B cell (primary cell): ENCODE measurements around the gene CD53. TPM values are rescaled to one million over a fixed set of nuclear protein-coding genes. Genes with fewer than 3 reads are reported as not detected.

Source experiments
- ATAC-seq: fragments of 200-7000 bp; cut with Tn5 transposase; one replicate; pipeline ENCODE4 v1.10.0; 2021; ENCODE audit warnings: low read depth, mild to moderate bottlenecking, moderate number of reproducible peaks, moderate library complexity
- CTCF ChIA-PET: fragments of 350-600 bp; sonication (Branson Sonifier 250); formaldehyde crosslinking; loops from one replicate; lab custom pipeline; 2021; ENCODE audit warnings: antibody characterized with exemption, inconsistent platforms; lab: Charles Lee
- POLR2A ChIA-PET: fragments of 350-600 bp; sonication (Branson Sonifier 250); formaldehyde crosslinking; loops from one replicate; lab custom pipeline; 2021; ENCODE audit warnings: antibody characterized with exemption; lab: Charles Lee
- DNase-seq: peaks from one replicate; pipeline ENCODE4 v3.0.0; 2013
- H2AFZ ChIP-seq: 2 replicates; pipeline ENCODE4 v1.6.1; 2012; ENCODE audit warnings: mild to moderate bottlenecking, low read depth, low read length; ENCODE audit not compliant: insufficient read depth, poor library complexity, severe bottlenecking
- H3K27ac ChIP-seq, 2 donors: 1 replicate in 1 of 2; 2 replicates in 1 of 2; pipeline ENCODE4 v1.5.1; 2012 to 2013; ENCODE audit warnings: low read length in 2 of 2, mild to moderate bottlenecking in 2 of 2, moderate library complexity in 1 of 2
- H3K27me3 ChIP-seq, 4 experiments: fragments of 200-600 bp in 1 of 4; sonication (generic) in 1 of 4; replicated peaks in 1 of 4; 1 replicate in 2 of 4; 2 replicates in 2 of 4; pipeline versions ENCODE4 v1.6.1 to v1.7.0; 2013 to 2016; ENCODE audit warnings: low read length in 3 of 4, mild to moderate bottlenecking in 2 of 4, mixed read lengths in 1 of 4, moderate library complexity in 1 of 4; ENCODE audit not compliant: insufficient read depth in 4 of 4, control insufficient read depth in 3 of 4; ENCODE audit errors: control extremely low read depth in 1 of 4
- H3K36me3 ChIP-seq, 2 experiments: replicated peaks in 1 of 2; 1 replicate in 1 of 2; 2 replicates in 1 of 2; pipeline versions ENCODE4 v1.6.1 to v1.7.1; 2013; ENCODE audit warnings: low read length in 1 of 2; ENCODE audit not compliant: insufficient read depth in 2 of 2, control insufficient read depth in 1 of 2; ENCODE audit errors: control extremely low read depth in 1 of 2, extremely low read depth in 1 of 2
- H3K4me1 ChIP-seq, 2 donors: fragments of 200-600 bp in 1 of 2; sonication (generic) in 1 of 2; 1 replicate in 1 of 2; 2 replicates in 1 of 2; pipeline versions ENCODE4 v1.5.1 to v1.6.1; 2013 to 2017; ENCODE audit warnings: low read length in 2 of 2; ENCODE audit not compliant: control insufficient read depth in 2 of 2, insufficient read depth in 2 of 2
- H3K4me2 ChIP-seq: replicated peaks from 2 replicates; pipeline ENCODE3; 2012; ENCODE audit warnings: mild to moderate bottlenecking, low read depth, low read length; ENCODE audit not compliant: poor library complexity, severe bottlenecking
- H3K4me3 ChIP-seq, 5 experiments: fragments of 200-600 bp in 1 of 5; sonication (generic) in 1 of 5; 1 replicate in 3 of 5; 2 replicates in 2 of 5; pipeline versions ENCODE4 v1.5.1 to v1.7.0; 2011 to 2016; ENCODE audit warnings: low read length in 4 of 5, mild to moderate bottlenecking in 4 of 5, low read depth in 2 of 5, control low read depth in 1 of 5, moderate library complexity in 1 of 5; ENCODE audit not compliant: insufficient read depth in 1 of 5; ENCODE audit errors: control extremely low read depth in 1 of 5, extremely low read depth in 1 of 5
- H3K79me2 ChIP-seq: fragments of 200-600 bp; sonication (generic); one replicate; pipeline ENCODE4 v1.6.0; 2016; ENCODE audit warnings: low read length; ENCODE audit not compliant: control insufficient read depth, insufficient read depth
- H3K9ac ChIP-seq: fragments of 200-600 bp; sonication (generic); 2 replicates; pipeline ENCODE4 v1.6.1; 2017; ENCODE audit warnings: mild to moderate bottlenecking, low read length, moderate library complexity
- H3K9me3 ChIP-seq, 3 donors: one replicate each; pipeline versions ENCODE4 v1.6.1 to v1.7.1; 2013; ENCODE audit warnings: low read length in 2 of 3; ENCODE audit not compliant: control insufficient read depth in 2 of 3, insufficient read depth in 1 of 3; ENCODE audit errors: control extremely low read depth in 1 of 3
- H4K20me1 ChIP-seq: 2 replicates; pipeline ENCODE4 v1.6.0; 2012; ENCODE audit warnings: mild to moderate bottlenecking, low read length; ENCODE audit not compliant: insufficient read depth, control insufficient read depth, poor library complexity, severe bottlenecking
- H3K27ac Mint-ChIP-seq: one replicate; pipeline ENCODE4 v1.8.0; 2021; ENCODE audit warnings: mixed read lengths
- H3K27me3 Mint-ChIP-seq: one replicate; pipeline ENCODE4 v1.8.0; 2021; ENCODE audit warnings: mixed read lengths
- H3K4me1 Mint-ChIP-seq: one replicate; pipeline ENCODE4 v1.8.0; 2021; ENCODE audit warnings: mixed read lengths
- H3K4me3 Mint-ChIP-seq: one replicate; pipeline ENCODE4 v1.8.0; 2021; ENCODE audit warnings: mixed read lengths
- H3K9me3 Mint-ChIP-seq: one replicate; pipeline ENCODE4 v1.8.0; 2022; ENCODE audit warnings: mixed read lengths; ENCODE audit not compliant: insufficient read depth
- EZH2 ChIP-seq: IDR thresholded peaks from 2 replicates; pipeline ENCODE4 v1.6.1; 2012; ENCODE audit warnings: borderline replicate concordance, low read depth, mild to moderate bottlenecking, moderate library complexity, low read length; ENCODE audit not compliant: insufficient read depth, poor library complexity, severe bottlenecking
- WGBS: methylation state at CpG from one replicate; pipeline ENCODE4 v1.1.5; 2013; ENCODE audit warnings: missing lambda C conversion rate; ENCODE audit not compliant: insufficient coverage; 5-methylcytosine and 5-hydroxymethylcytosine counted together
- intact Hi-C: fragments of 100-400 bp; cut with micrococcal nuclease; formaldehyde crosslinking; loops from one replicate; pipeline ENCODE4 v1.10.0; 2022
- polyA plus RNA-seq: library from polyadenylated mRNA; depleted of rRNA; stranded (reverse); fragments of >200 nt; gene quantifications from 2 replicates; pipeline ENCODE4 v1.2.3, GENCODE V29; 2012
- total RNA-seq, 2 donors: library from RNA; stranded (reverse); fragments of 120-200 nt in 1 of 2; gene quantifications; 1 replicate in 1 of 2; 2 replicates in 1 of 2; pipeline versions ENCODE4 v1.2.3 to v1.2.4, GENCODE V29; 2013 to 2022
- TF ChIP-seq, protein P1 (sequence below): fragments of 200-600 bp; IDR thresholded peaks from one replicate; pipeline ENCODE4 v1.8.0; 2022; ENCODE audit warnings: antibody characterized with exemption, mild to moderate bottlenecking

CD53 gene
- total and polyA plus RNA-seq, 2 donors (not counting 1 experiment from before 2014, with no cell fraction given) = 490 to 1,010 TPM

DNA sequence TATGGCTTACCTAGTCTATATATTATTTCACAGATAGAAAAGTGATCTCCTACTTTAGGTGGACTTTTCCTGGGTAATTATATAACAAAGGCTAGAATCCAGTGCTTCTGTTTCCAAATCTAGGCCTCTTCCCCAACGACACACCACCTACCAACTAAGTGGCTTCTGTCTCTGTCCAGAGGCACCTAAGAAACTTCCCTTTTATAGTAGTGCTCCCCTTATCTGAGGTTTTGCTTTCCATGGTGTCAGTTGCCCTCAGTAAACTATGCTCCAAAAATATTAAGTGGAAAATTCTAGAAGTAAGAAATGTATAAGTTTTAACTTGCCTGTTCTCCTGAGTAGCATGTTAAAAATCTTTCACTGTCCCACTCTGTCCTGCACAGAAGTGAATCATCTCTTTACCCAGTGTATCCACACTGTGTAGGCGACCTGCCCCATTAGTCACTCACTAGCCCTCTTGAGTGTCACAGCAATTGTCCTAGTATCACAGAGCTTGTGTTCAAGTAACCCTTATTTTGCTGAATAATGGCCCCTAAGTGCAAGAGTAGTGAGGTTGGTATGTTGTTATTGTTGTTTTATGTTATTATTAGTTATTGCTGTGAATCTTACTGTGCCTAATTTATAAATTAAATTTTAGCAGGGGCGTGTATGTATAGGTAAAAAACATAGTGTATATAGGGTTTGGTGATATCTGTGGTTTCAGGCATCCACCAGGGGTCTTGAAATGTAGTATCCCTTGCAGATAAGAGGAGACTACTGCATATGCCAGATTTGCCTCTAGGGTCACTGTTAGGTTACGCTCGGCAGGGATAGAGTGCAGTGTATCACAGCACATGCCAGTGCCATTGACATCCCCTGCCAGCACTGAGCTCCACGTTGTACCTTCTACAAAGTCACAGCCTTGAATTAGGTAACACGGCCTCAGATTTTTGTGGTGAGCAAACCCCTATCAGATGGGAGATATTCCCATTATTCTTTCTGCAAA is 14.7 kb upstream of the CD53 start:
- H3K4me1 ChIP-seq = peaks cover 20 to 36% of the 10 kb centered on the region in 2 donors
- H3K27ac Mint-ChIP-seq = peak overlapping the region; percentile 88
- H3K9ac ChIP-seq = peak overlapping the region; percentile 21
- POLR2A ChIA-PET = interaction anchor here (0.6 to 1.3 kb wide), 2 partner anchors 18 to 81 kb away, joined by 5 to 6 read pairs; no protein-coding TSS in a partner anchor
- TF ChIP-seq EZH2 = no peak
- TF ChIP-seq, protein P1, sequence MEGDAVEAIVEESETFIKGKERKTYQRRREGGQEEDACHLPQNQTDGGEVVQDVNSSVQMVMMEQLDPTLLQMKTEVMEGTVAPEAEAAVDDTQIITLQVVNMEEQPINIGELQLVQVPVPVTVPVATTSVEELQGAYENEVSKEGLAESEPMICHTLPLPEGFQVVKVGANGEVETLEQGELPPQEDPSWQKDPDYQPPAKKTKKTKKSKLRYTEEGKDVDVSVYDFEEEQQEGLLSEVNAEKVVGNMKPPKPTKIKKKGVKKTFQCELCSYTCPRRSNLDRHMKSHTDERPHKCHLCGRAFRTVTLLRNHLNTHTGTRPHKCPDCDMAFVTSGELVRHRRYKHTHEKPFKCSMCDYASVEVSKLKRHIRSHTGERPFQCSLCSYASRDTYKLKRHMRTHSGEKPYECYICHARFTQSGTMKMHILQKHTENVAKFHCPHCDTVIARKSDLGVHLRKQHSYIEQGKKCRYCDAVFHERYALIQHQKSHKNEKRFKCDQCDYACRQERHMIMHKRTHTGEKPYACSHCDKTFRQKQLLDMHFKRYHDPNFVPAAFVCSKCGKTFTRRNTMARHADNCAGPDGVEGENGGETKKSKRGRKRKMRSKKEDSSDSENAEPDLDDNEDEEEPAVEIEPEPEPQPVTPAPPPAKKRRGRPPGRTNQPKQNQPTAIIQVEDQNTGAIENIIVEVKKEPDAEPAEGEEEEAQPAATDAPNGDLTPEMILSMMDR = no peak
- no peaks in the 10 kb centered on the region for H3K27me3 ChIP-seq
- peak overlapping the region in 1 of 5 experiments; percentile 3 for H3K4me3 ChIP-seq
- no peaks in the 10 kb centered on the region for H3K9me3 ChIP-seq
- intact Hi-C loops = loop anchor here (2.0 kb wide), 1 partner anchor 15 kb away; the partner anchor contains the start of gene CD53
- no peaks in the 10 kb centered on the region for H3K27me3 Mint-ChIP-seq
- peaks cover 41% of the 10 kb centered on the region for H3K4me1 Mint-ChIP-seq
- peak overlapping the region; percentile 58 for H3K4me2 ChIP-seq
- 79% methylated on average over 6 of the region's 7 CpGs for WGBS
- peak overlapping the region; percentile 57 for H3K4me3 Mint-ChIP-seq
- DNase-seq = no peak
- H3K36me3 ChIP-seq = no peaks in the 10 kb centered on the region
- H3K79me2 ChIP-seq = peaks cover 30% of the 10 kb centered on the region
- CTCF ChIA-PET = interaction anchor here (0.7 to 2.6 kb wide), 5 partner anchors 10 to 239 kb away, joined by 3 to 8 read pairs (median 4); no protein-coding TSS in a partner anchor
- peaks cover 4% of the 10 kb centered on the region for H3K9me3 Mint-ChIP-seq
- no peaks in the 10 kb centered on the region for H4K20me1 ChIP-seq
- peak overlapping the region; percentile 8 to 25 for H3K27ac ChIP-seq
- peak overlapping the region; percentile 71 for H2AFZ ChIP-seq
- ATAC-seq = peak; percentile 54
